ENCODE data around the gene TMEM51. TPM values are rescaled to one million over a fixed set of nuclear protein-coding genes. Genes with fewer than 3 reads are reported as not detected.
A peak's percentile ranks its signal among the peaks of the same experiment; 100 is the strongest.

Gene TMEM51
- total and polyA plus RNA-seq, 8 donors = 18.2 to 42.1 (median 25.6) TPM

GRCh38 chr1:15146142-15146680 lies 7.3 kb upstream of the TMEM51 start:
- intact Hi-C loops (cut with DNase I) = loop anchor here in 2 of 3 donors (10.0 kb wide), 2 partner anchors 129 to 289 kb away; partner anchors contain the start of gene CTRC (in 1 of the 2)
- Histone ChIP-seq H3K9me3 (no peaks in the 10 kb centered on the region), H3K4me3 (no peak overlapping the region), H3K27ac (peak overlapping the region; percentile 1 to 65 (median 49)), H3K4me1 (peaks cover 26 to 69% (median 34%) of the 10 kb centered on the region in 3 donors), H3K27me3 (no peaks in the 10 kb centered on the region), H3K36me3 (no peaks in the 10 kb centered on the region)
- TF ChIP-seq, protein P1, sequence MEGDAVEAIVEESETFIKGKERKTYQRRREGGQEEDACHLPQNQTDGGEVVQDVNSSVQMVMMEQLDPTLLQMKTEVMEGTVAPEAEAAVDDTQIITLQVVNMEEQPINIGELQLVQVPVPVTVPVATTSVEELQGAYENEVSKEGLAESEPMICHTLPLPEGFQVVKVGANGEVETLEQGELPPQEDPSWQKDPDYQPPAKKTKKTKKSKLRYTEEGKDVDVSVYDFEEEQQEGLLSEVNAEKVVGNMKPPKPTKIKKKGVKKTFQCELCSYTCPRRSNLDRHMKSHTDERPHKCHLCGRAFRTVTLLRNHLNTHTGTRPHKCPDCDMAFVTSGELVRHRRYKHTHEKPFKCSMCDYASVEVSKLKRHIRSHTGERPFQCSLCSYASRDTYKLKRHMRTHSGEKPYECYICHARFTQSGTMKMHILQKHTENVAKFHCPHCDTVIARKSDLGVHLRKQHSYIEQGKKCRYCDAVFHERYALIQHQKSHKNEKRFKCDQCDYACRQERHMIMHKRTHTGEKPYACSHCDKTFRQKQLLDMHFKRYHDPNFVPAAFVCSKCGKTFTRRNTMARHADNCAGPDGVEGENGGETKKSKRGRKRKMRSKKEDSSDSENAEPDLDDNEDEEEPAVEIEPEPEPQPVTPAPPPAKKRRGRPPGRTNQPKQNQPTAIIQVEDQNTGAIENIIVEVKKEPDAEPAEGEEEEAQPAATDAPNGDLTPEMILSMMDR (IDR thresholded peaks at IDR 0.05) = no peak
- 33 to 34% methylated on average over 4 of the region's 4 CpGs for WGBS, 2 donors
- ATAC-seq (peak; percentile 61 to 73 (median 62)), FAIRE-seq (no peak), DNase-seq (peak in 5 of 6 donors; percentile 55 to 80 (median 71))

GRCh38 chr1:15146971-15147376 lies 6.6 kb upstream of the TMEM51 start:
- FAIRE-seq (no peak), ATAC-seq (peak; percentile 2 to 28 (median 15)), DNase-seq (peak in 1 of 6 donors; percentile 59)
- Histone ChIP-seq H3K4me1 (peaks cover 25 to 64% (median 31%) of the 10 kb centered on the region in 3 donors), H3K4me3 (no peak overlapping the region), H3K27me3 (no peaks in the 10 kb centered on the region), H3K36me3 (no peaks in the 10 kb centered on the region), H3K9me3 (no peaks in the 10 kb centered on the region), H3K27ac (peak overlapping the region in 2 of 4 donors; percentile 58 to 65)
- TF ChIP-seq, protein P1 (IDR thresholded peaks at IDR 0.05) = no peak
- WGBS, 2 donors = 28 to 36% methylated on average over 4 of the region's 4 CpGs
- intact Hi-C loops (cut with DNase I) = loop anchor here in 2 of 3 donors (10.0 kb wide), 2 partner anchors 128 to 288 kb away; partner anchors contain the start of gene CTRC (in 1 of the 2)

- no peak for FAIRE-seq
Measured at GRCh38 chr1:15148004-15148403, 5.5 kb upstream of the TMEM51 start.

DNA sequence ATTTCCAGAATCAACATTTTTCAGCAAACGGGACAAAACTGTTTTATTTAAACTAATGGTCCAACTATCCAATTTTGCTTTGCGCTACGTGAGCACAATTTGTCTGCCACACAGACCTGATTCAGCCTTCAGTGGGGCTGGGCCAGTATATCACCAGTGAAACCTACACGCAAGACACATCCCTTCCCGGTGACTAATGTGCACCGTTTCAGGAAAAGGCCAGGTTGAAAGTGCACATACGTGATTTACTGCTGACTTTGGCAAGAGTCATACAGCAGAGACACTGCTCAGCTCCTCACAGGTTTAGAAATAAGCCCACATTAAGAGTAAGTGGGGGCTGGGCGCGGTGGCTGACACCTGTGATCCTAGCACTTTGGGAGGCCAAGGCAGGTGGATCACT lies 5.1 kb upstream of the TMEM51 start:
- H3K27ac ChIP-seq = peak overlapping the region in 1 of 4 donors; percentile 22
- no peaks in the 10 kb centered on the region for H3K36me3 ChIP-seq
- DNase-seq = no peak
- no peak for ATAC-seq
- no peaks in the 10 kb centered on the region for H3K27me3 ChIP-seq
- no peak overlapping the region for H3K4me3 ChIP-seq
- peaks cover 18 to 52% (median 24%) of the 10 kb centered on the region in 3 donors for H3K4me1 ChIP-seq
- intact Hi-C loops (cut with DNase I) = loop anchor here in 2 of 3 donors (10.0 kb wide), 2 partner anchors 126 to 286 kb away; partner anchors contain the start of gene CTRC (in 1 of the 2)
- H3K9me3 ChIP-seq = no peaks in the 10 kb centered on the region
- TF ChIP-seq, protein P1 (IDR thresholded peaks at IDR 0.05) = no peak
- WGBS, 2 donors = 68 to 76% methylated on average over 9 of the region's 9 CpGs
- FAIRE-seq = no peak

More at GRCh38 chr1:15148004-15148403, 5.5 kb upstream of the TMEM51 start:
- intact Hi-C loops (cut with DNase I) = loop anchor here in 2 of 3 donors (10.0 kb wide), 2 partner anchors 127 to 287 kb away; partner anchors contain the start of gene CTRC (in 1 of the 2)
- H3K4me1 ChIP-seq = peaks cover 18 to 54% (median 24%) of the 10 kb centered on the region in 3 donors
- no peaks in the 10 kb centered on the region for H3K9me3 ChIP-seq
- H3K4me3 ChIP-seq = no peak overlapping the region
- H3K27me3 ChIP-seq = no peaks in the 10 kb centered on the region
- 70 to 81% methylated on average over 6 of the region's 6 CpGs for WGBS, 2 donors
- ATAC-seq (no peak), DNase-seq (no peak)
- TF ChIP-seq, protein P1 (IDR thresholded peaks at IDR 0.05) = no peak
- no peaks in the 10 kb centered on the region for H3K36me3 ChIP-seq
- peak overlapping the region in 1 of 4 donors; percentile 22 for H3K27ac ChIP-seq

DNA sequence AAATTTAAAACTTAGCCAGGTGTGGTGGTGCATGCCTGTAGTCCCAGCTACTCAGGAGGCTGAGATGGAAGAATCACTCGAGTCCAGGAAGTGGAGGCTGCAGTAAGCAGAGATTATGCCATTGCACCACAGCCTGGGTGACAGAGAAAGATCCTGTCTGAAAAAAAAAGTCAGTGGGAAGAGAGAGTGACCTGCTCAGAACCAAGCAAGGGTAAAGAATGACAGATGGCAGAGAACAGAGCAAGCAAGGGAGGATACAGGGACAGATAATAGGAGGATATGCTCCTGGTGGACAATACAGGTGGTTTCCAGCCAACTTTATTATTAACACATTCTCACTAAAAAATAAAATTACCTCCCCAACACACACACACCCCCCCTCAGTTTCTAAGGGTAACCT lies 4.6 kb upstream of the TMEM51 start:
- no peak for DNase-seq
- peak overlapping the region in 1 of 4 donors; percentile 22 for H3K27ac ChIP-seq
- no peak for FAIRE-seq
- no peak for ATAC-seq
- H3K4me3 ChIP-seq = no peak overlapping the region
- TF ChIP-seq, protein P1 (IDR thresholded peaks at IDR 0.05) = no peak
- H3K9me3 ChIP-seq = no peaks in the 10 kb centered on the region
- peaks cover 18 to 52% (median 24%) of the 10 kb centered on the region in 3 donors for H3K4me1 ChIP-seq
- no peaks in the 10 kb centered on the region for H3K27me3 ChIP-seq
- WGBS, 2 donors = 0% methylated on average over 1 of the region's 1 CpG
- no peaks in the 10 kb centered on the region for H3K36me3 ChIP-seq
- intact Hi-C loops (cut with DNase I) = loop anchor here in 2 of 3 donors (10.0 kb wide), 2 partner anchors 126 to 286 kb away; partner anchors contain the start of gene CTRC (in 1 of the 2)
